Motor neuron (in vitro differentiated cells): ENCODE data around the gene IMMP2L. TPM values are rescaled to one million over a fixed set of nuclear protein-coding genes. Genes with fewer than 3 reads are reported as not detected.

Source experiments
- ATAC-seq, 8 experiments: fragments of 200-7000 bp; cut with Tn5 transposase; replicated peaks in 6 of 8; 2 replicates each; pipeline ENCODE4 v1.8.0; 2021; ENCODE audit warnings: mild to moderate bottlenecking in 8 of 8, moderate library complexity in 8 of 8
- H3K27ac ChIP-seq, 2 donors: fragments of 250-450 bp; sonication (Bioruptor Pico); 2 replicates each; pipeline ENCODE4 v1.9.0; 2021; ENCODE audit warnings: antibody characterized with exemption in 2 of 2, mild to moderate bottlenecking in 2 of 2, moderate library complexity in 1 of 2
- H3K4me1 ChIP-seq, 2 donors: fragments of 250-450 bp; sonication (Bioruptor Pico); replicated peaks in 1 of 2; 2 replicates each; pipeline ENCODE4 v1.6.1; 2021; ENCODE audit warnings: antibody characterized with exemption in 2 of 2, mild to moderate bottlenecking in 2 of 2, moderate library complexity in 1 of 2
- H3K4me3 ChIP-seq, 5 donors: fragments of 250-450 bp; sonication (Bioruptor Pico); 2 replicates each; pipeline ENCODE4 v1.9.0; 2021; ENCODE audit warnings: antibody characterized with exemption in 5 of 5, mild to moderate bottlenecking in 5 of 5, moderate library complexity in 4 of 5
- WGBS, 10 experiments: fragments of 450-650 bp; shearing (Covaris generic); methylation state at CpG; one replicate each; pipeline ENCODE4 v1.0.0; 2022; 5-methylcytosine and 5-hydroxymethylcytosine counted together
- in situ Hi-C, 9 experiments: fragments of 400-800 bp; cut with MboI; loops; one replicate each; pipeline ENCODE4 v1.15.0; 2021; ENCODE audit warnings: low sequenced_read_pairs in 9 of 9, low pct_unique_long_range_greater_than_20kb in 2 of 9; ENCODE audit not compliant: unreplicated experiment in 9 of 9
- total RNA-seq, 8 experiments: library from RNA; unstranded; fragments of 300-600 nt; gene quantifications; 2 replicates each; pipeline versions ENCODE4 v1.2.3 to v1.2.4, GENCODE V29; 2022

IMMP2L gene
- total RNA-seq, 8 experiments from 2014 or later = 9.9 to 78.5 (median 19.3) TPM

DNA sequence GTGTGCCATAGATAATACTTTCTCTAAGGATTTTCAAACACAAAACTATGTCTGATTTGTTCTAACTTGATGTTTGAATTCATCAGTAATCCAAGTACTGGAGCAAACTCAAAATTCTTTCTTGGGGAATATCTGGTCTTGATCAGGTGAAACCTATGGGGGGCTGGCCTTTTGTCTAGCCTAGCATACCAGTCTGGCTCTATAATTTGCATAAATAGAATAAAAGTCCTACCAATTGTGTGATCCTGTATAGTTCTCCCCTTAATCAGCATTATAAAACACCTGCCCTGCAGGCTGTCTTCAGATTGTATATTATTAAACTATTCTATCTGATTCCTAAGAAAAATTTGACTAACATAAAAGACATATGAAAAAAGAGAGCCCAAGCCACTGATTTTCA lies 705.2 kb downstream of the IMMP2L start:
- in situ Hi-C loops = no loop called here
- no peak overlapping the region for H3K4me3 ChIP-seq
- H3K27ac ChIP-seq = no peak overlapping the region
- ATAC-seq = no peak
- H3K4me1 ChIP-seq = peaks cover 6 to 12% of the 10 kb centered on the region in 2 donors

DNA sequence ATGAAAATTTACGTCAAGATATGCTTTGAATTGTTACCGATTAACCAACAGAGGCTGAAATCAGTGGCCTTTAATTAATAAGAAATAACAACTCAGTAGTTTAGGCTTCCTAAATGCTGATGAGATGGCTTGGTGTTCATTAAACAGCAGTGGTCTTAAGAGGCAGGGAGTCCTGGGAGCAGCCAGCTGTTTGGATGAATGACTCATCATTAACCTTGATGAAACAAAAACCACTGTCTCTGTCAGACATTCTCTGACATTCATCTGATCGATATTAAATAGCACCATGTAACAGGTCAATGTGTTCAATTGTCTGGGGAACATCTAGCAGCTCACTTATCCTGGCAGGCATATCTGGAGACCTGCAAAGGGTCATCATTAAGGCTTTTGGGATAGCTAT lies 705.6 kb downstream of the IMMP2L start:
- Histone ChIP-seq H3K4me3 (no peak overlapping the region), H3K4me1 (peaks cover 6 to 12% of the 10 kb centered on the region in 2 donors), H3K27ac (no peak overlapping the region)
- in situ Hi-C loops = no loop called here
- ATAC-seq = peak in 4 of 8 experiments; percentile 49 to 62 (median 52)
- 50 to 100% (median 69%) methylated on average over 1 to 3 of the region's 3 CpGs; no CpG with 5 or more reads in 1 of the 10 experiments for WGBS, 10 experiments

DNA sequence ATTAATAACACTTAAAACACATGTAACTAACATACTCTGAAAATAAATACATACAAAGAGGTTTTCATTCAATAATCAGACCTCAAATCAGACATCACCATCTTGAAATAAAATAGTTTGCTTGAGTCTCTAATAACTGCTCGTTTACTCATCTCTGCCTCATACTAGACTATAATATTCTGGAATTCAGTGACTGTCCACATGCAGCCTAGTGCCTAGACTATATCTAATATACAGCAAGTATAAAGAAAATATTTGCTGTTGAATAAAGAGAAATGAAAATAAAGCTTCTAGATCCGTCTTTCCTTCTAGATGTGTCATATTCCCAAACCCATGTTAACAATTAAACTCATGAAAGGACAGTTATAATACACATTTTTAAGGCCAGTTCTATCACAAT lies 707.6 kb downstream of the IMMP2L start:
- Histone ChIP-seq H3K4me3 (no peak overlapping the region), H3K27ac (no peak overlapping the region), H3K4me1 (peaks cover 6 to 12% of the 10 kb centered on the region in 2 donors)
- in situ Hi-C loops = no loop called here
- 29 to 100% (median 86%) methylated on average over 1 to 2 of the region's 2 CpGs; no CpG with 5 or more reads in 1 of the 10 experiments for WGBS, 10 experiments
- no peak for ATAC-seq

DNA sequence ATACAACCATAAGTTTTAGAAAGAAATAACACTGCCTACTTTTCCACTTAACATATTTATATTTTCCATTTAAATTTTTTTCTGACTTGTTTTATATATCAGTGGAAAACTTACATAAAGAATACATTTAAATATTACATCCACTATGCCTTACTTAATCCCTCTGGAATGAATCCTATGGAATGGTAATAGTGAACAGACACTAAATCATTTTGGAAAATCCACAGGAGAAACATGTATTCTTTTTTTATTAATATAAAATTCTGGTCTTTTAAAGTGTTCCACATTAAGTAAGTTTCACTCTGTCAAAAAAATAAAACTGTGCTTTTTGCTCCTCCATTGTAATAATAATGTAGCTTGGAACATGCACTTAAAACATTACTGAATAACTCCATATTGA lies 708.1 kb downstream of the IMMP2L start:
- no peak overlapping the region for H3K4me3 ChIP-seq
- H3K27ac ChIP-seq = no peak overlapping the region
- no peak for ATAC-seq
- H3K4me1 ChIP-seq = peaks cover 6 to 12% of the 10 kb centered on the region in 2 donors
- in situ Hi-C loops = no loop called here

DNA sequence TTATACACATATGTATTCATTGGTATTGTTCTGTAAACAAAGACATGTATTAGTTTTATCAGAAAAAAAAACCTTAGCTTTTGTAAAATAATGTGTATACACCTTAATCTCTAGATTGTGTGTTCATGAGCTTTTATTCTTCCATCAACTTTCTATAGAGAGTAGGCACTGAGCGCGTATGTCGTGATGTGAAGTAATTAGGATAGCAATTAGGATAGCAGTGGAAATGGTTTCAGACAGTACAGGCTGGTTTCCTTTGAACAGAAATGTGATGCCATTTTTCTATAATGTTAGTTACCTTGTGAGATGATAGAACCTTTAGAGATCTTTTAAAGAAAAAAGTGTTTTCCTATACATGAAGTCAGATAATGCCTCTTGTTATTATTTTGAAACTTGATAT lies 709.0 kb downstream of the IMMP2L start:
- H3K27ac ChIP-seq = no peak overlapping the region
- H3K4me3 ChIP-seq = no peak overlapping the region
- no peak for ATAC-seq
- H3K4me1 ChIP-seq = peaks cover 6 to 12% of the 10 kb centered on the region in 2 donors
- in situ Hi-C loops = no loop called here
- 60 to 100% (median 84%) methylated on average over 1 to 3 of the region's 3 CpGs; no CpG with 5 or more reads in 2 of the 10 experiments for WGBS, 10 experiments

DNA sequence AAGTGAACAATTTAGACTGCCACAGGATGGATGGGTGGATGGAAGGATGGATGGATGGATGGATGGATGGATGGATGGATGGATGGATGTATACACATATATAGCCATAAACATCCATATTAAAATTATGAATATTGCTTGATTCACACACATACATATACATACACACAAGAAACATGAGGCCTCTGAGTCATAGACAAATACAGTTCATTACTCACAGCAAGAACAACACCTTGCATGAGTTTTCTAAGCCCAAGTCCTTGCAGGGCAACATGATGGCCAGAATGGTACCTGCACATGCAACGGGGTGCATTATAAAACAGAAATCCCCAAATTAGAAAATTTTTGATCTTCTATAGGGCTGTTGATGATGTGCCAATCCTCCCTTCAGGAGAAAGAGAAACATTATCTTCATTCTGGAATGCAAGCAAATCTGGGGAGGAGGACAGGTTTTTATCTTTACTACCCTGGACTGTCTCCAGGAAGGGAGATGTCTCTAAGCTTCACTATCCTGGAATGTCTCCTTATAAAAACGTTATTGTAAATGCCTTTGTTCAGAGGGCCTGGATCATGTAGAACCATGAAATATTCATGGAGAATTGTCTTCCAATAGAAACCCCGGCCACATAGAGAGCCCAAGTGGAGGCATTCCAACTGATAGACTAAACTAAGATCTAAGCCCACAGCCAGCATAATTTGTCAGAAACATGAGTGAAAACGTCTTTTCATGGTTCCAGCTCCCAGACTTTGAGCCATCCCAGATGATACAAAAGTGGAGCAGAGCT lies 709.9 kb downstream of the IMMP2L start:
- H3K27ac ChIP-seq = no peak overlapping the region
- no peak for ATAC-seq
- in situ Hi-C loops = no loop called here
- WGBS, 10 experiments = 33 to 100% (median 65%) methylated on average over 1 to 4 of the region's 4 CpGs; no CpG with 5 or more reads in 1 of the 10 experiments
- peaks cover 6 to 12% of the 10 kb centered on the region in 2 donors for H3K4me1 ChIP-seq
- H3K4me3 ChIP-seq = no peak overlapping the region

DNA sequence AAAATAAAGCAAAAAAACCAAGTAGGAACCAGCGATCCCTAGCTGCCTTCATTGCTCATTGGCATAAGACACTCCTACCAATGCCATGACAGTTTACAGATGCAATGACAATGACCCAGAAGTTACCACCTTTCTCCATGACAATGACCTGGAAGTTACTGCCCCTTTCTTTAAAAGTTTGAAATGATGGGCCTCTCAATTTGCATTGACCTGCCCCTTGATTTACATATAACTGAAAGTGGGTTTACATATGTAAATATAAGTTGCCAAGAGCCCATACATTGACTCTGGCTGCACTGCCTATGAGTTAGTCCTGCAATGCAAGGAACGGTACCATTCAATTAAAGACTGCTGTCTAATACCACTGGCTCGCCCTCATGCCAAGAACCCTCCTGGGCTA lies 712.1 kb downstream of the IMMP2L start:
- ATAC-seq = no peak
- no peak overlapping the region for H3K4me3 ChIP-seq
- 58 to 100% (median 97%) methylated on average over 1 to 3 of the region's 3 CpGs for WGBS, 10 experiments
- in situ Hi-C loops = no loop called here
- no peaks in the 10 kb centered on the region for H3K4me1 ChIP-seq
- H3K27ac ChIP-seq = no peak overlapping the region

DNA sequence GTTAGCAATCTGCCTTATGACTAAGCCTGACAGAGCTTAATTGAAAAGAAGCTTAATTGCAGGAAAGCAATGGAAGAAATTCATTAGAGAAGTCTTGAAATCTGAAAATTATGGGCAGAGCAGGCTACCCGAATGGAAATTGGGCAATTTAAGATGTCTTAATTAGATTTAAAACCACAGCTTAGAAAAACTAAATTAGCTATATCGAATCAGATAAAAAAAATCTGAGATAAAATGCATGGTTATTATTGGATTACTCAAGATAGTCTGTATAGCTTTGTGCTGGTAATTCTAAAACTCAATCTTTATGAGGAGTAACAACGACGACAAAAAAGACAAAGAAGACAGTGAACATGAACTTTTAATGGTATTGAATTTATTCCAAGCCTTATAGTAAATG lies 719.5 kb downstream of the IMMP2L start:
- 33 to 94% (median 71%) methylated on average over 2 to 4 of the region's 4 CpGs for WGBS, 10 experiments
- ATAC-seq = no peak
- Histone ChIP-seq H3K4me3 (no peak overlapping the region), H3K4me1 (peaks cover 0 to 8% of the 10 kb centered on the region in 2 donors), H3K27ac (no peak overlapping the region)
- in situ Hi-C loops = no loop called here

DNA sequence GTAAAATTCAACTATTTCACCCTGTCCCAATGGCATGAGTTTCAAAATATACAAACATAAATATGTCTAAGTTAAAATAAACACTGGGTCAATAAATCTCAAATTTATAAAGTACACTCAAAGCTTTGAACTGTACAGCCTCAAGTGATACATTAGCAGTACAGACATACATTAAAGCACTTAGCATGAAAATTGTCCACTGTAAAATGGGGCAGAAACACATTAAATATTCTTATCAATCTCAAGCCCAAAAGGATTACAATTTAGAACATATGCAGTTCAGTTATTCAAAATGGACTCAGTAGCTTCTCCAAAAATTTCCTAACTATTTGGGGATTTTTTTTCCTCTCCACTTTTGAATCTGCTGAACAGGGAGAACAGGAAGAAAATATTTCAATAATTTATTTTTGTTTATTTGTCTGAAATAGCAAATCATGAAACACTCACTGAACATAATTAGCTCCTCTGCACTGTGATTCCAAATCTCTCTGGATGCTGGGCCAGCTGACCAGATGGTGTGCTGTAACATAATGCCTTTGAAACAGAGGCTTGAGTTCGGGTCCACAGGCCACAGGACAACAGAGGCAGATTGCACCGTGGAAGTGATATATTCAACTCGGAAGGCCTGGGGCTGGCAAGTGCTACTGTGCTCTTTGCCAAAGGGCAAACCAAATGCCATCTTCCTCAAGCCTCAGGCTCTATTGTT lies 720.3 kb downstream of the IMMP2L start:
- 7 to 70% (median 42%) methylated on average over 1 to 3 of the region's 3 CpGs; no CpG with 5 or more reads in 4 of the 10 experiments for WGBS, 10 experiments
- Histone ChIP-seq H3K4me1 (peaks cover 0 to 8% of the 10 kb centered on the region in 2 donors), H3K4me3 (no peak overlapping the region), H3K27ac (no peak overlapping the region)
- no peak for ATAC-seq
- in situ Hi-C loops = no loop called here

DNA sequence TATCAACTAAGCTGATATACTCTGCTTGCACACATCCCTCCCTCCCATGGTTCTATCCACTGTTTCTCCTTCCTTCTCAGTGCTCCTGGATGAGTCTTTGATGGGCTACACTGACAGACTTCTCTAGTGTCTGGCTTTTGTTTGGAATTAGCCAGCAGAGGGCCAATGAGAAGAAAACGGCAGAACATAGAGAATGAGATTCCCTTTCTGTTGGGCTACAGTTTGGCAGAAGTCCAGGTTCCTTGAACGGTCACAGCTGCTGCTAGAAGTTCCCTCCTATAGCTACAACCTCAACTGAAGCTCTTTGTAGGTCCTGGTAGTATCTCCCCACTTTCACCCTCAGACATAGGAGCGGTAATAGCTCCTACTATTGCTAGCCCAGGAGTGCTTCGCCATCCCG lies 722.4 kb downstream of the IMMP2L start:
- ATAC-seq = peak in 3 of 8 experiments; percentile 41 to 51 (median 49)
- in situ Hi-C loops = no loop called here
- Histone ChIP-seq H3K4me3 (no peak overlapping the region), H3K4me1 (peaks cover 0 to 11% of the 10 kb centered on the region in 2 donors), H3K27ac (no peak overlapping the region)
- 67 to 100% (median 80%) methylated on average over 3 to 5 of the region's 5 CpGs; no CpG with 5 or more reads in 1 of the 10 experiments for WGBS, 10 experiments

DNA sequence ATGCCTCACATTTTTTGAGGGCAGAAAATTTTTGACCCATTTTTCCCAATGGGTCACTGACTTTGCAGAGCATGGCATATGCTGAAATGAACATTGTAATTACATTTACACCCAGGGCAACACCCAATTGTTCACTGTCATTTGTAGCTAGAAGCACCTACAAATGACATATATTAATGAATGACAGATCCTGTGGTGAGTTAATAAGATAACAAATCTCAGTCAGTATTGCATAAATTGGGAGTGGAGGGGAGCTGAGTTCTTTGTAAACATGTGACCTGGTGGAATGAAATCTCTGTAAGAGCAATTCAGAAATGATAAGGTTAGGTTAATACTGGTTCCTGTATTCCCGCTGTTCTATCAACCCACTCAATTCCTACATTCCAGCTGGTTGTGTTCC lies 726.4 kb downstream of the IMMP2L start:
- in situ Hi-C loops = no loop called here
- H3K27ac ChIP-seq = no peak overlapping the region
- 40 to 100% (median 100%) methylated on average over 1 of the region's 1 CpG; no CpG with 5 or more reads in 3 of the 10 experiments for WGBS, 10 experiments
- H3K4me3 ChIP-seq = no peak overlapping the region
- H3K4me1 ChIP-seq = peaks cover 0 to 3% of the 10 kb centered on the region in 2 donors
- peak in 2 of 8 experiments; percentile 28 to 31 for ATAC-seq

DNA sequence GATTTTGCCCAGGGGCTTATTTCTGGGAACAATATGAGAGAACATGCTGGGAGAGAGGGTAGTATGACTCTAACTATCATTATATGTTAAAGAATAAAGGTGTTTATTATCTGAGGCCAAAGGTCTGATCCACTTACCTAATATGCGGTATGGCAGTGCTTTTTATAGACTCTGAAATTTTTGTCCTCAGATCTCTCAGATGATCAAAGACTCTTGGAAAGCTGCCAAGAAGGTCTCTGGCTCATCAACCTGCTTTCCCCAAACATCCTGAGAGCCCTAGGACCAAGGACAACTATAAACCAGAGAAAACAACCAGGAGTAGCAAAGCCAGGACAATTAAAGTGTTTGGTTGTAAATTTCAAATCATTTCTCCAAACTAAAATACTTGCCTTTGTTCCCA lies 727.1 kb downstream of the IMMP2L start:
- Histone ChIP-seq H3K4me3 (no peak overlapping the region), H3K27ac (no peak overlapping the region), H3K4me1 (peaks cover 0 to 3% of the 10 kb centered on the region in 2 donors)
- in situ Hi-C loops = no loop called here
- WGBS, 10 experiments = 67 to 100% (median 95%) methylated on average over 1 of the region's 1 CpG; no CpG with 5 or more reads in 4 of the 10 experiments
- no peak for ATAC-seq

DNA sequence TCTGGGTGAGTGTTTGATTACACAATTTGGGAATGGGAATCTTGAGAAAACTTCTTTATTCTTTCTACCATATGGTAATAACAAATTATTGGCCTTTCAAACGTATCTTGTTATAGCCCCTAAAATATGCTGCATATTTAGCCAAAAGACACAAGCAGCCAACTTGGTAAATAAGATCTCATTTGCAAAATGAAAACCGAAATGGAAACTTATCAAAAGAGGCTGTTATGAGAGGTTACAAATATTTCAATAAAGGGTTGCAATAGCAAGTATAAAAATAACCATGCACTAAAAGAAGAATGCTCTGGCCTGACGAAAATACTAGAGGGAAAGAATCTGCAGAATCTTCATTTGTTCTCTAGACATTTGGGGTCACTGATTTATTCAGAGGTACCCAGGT lies 730.9 kb downstream of the IMMP2L start:
- WGBS, 10 experiments = 0 to 100% (median 70%) methylated on average over 1 to 3 of the region's 3 CpGs; no CpG with 5 or more reads in 1 of the 10 experiments
- Histone ChIP-seq H3K27ac (no peak overlapping the region), H3K4me1 (peaks cover 0 to 3% of the 10 kb centered on the region in 2 donors), H3K4me3 (no peak overlapping the region)
- in situ Hi-C loops = no loop called here
- ATAC-seq = no peak
